ENCODE results near the gene SERPINB1. TPM values are rescaled to one million over a fixed set of nuclear protein-coding genes. Genes with fewer than 3 reads are reported as not detected.

SERPINB1 gene
- total and polyA plus RNA-seq, 10 donors = 54.9 to 194 (median 98.0) TPM

DNA sequence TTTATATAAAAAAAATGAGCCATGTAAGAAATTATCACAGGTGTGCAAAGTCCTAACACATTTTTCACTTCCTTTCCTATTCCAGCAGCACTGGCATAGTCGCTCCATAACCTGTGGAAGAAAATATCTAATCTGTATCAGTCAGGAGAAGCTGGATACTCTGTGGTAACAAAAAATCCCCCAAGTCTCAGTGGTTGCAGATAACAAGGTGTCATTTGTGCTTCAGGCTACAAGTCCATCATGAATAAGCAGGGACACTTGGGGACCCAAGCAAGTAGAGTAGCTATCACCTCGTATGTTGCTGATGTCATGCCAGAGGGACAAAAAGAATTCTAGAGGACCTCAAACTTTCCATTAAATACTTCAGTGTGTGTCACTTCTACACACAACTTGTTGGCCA, 30.3 kb upstream of the SERPINB1 start:
- intact Hi-C loops (cut with DNase I; ENCODE audit: low total_unique reads) = no loop called here
- TF ChIP-seq, protein P1, sequence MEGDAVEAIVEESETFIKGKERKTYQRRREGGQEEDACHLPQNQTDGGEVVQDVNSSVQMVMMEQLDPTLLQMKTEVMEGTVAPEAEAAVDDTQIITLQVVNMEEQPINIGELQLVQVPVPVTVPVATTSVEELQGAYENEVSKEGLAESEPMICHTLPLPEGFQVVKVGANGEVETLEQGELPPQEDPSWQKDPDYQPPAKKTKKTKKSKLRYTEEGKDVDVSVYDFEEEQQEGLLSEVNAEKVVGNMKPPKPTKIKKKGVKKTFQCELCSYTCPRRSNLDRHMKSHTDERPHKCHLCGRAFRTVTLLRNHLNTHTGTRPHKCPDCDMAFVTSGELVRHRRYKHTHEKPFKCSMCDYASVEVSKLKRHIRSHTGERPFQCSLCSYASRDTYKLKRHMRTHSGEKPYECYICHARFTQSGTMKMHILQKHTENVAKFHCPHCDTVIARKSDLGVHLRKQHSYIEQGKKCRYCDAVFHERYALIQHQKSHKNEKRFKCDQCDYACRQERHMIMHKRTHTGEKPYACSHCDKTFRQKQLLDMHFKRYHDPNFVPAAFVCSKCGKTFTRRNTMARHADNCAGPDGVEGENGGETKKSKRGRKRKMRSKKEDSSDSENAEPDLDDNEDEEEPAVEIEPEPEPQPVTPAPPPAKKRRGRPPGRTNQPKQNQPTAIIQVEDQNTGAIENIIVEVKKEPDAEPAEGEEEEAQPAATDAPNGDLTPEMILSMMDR (IDR thresholded peaks at IDR 0.05 in 8 of 11, conservative IDR thresholded peaks at IDR 0.05 in 3 of 11) = no peak
- no peak for TF ChIP-seq POLR2A (IDR thresholded peaks at IDR 0.05)
- no peak for TF ChIP-seq POLR2AphosphoS5 (IDR thresholded peaks at IDR 0.05)

DNA sequence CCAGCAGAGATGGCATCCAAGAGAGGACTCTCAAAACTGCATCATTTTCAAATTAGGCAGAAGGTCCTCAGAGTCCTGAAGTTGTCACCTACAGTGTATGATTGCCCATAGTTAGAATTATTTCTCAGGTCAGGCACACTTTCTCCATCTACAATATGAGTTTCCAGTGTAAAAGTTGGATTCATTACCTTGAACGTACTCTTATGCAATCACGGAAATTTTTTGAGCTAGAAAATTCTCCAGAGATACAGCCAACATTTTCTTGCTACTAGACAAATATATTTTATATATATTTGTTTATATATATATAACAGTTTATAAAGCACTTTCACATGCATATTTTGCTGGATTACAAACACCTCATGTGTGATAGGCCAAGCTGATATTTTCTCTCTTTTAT, 29.4 kb upstream of the SERPINB1 start:
- H3K36me3 ChIP-seq = peaks cover 0 to 8% (median 0%) of the 10 kb centered on the region in 6 donors
- 83 to 95% (median 90%) methylated on average over 2 of the region's 2 CpGs for WGBS, 5 donors

More for the DNA sequence above, 30.3 kb upstream of the SERPINB1 start:
- Histone ChIP-seq H3K27ac (peak overlapping the region in 3 of 8 donors; percentile 95 to 98 (median 95)), H3K27me3 (replicated peaks in 1 of 7) (no peaks in the 10 kb centered on the region), H3K9me3 (peaks cover 0 to 5% (median 0%) of the 10 kb centered on the region in 8 donors), H3K36me3 (peaks cover 0 to 8% (median 0%) of the 10 kb centered on the region in 6 donors), H3K4me3 (no peak overlapping the region), H3K4me1 (peaks cover 14 to 69% (median 41%) of the 10 kb centered on the region in 6 donors)
- WGBS, 5 donors = 77 to 98% (median 92%) methylated on average over 2 of the region's 2 CpGs
- DNase-seq = no peak

GRCh38 chr6:2870046-2870636, 28.5 kb upstream of the SERPINB1 start:
- Histone ChIP-seq H3K27ac (no peak overlapping the region), H3K27me3 (replicated peaks in 1 of 7) (no peaks in the 10 kb centered on the region), H3K36me3 (peaks cover 0 to 8% (median 0%) of the 10 kb centered on the region in 6 donors), H3K4me3 (no peak overlapping the region), H3K9me3 (peaks cover 0 to 5% (median 0%) of the 10 kb centered on the region in 8 donors), H3K4me1 (peaks cover 20 to 74% (median 43%) of the 10 kb centered on the region in 6 donors)
- TF ChIP-seq POLR2AphosphoS5 (IDR thresholded peaks at IDR 0.05) = peak in 1 of 3 donors; percentile 47
- TF ChIP-seq, protein P1 (IDR thresholded peaks at IDR 0.05 in 8 of 11, conservative IDR thresholded peaks at IDR 0.05 in 3 of 11) = no peak
- no peak for DNase-seq
- WGBS, 5 donors = 94 to 98% (median 96%) methylated on average over 27 to 39 of the region's 39 CpGs
- intact Hi-C loops (cut with DNase I; ENCODE audit: low total_unique reads) = no loop called here

More for the DNA sequence above, 29.4 kb upstream of the SERPINB1 start:
- no peak for DNase-seq
- no peaks in the 10 kb centered on the region for H3K27me3 ChIP-seq (replicated peaks in 1 of 7)
- H3K4me1 ChIP-seq = peaks cover 15 to 69% (median 39%) of the 10 kb centered on the region in 6 donors
- peaks cover 0 to 5% (median 0%) of the 10 kb centered on the region in 8 donors for H3K9me3 ChIP-seq
- H3K27ac ChIP-seq = no peak overlapping the region
- H3K4me3 ChIP-seq = no peak overlapping the region
- TF ChIP-seq POLR2A (IDR thresholded peaks at IDR 0.05) (no peak), POLR2AphosphoS5 (IDR thresholded peaks at IDR 0.05) (no peak)
- TF ChIP-seq, protein P1 (IDR thresholded peaks at IDR 0.05 in 8 of 11, conservative IDR thresholded peaks at IDR 0.05 in 3 of 11) = no peak
- intact Hi-C loops (cut with DNase I; ENCODE audit: low total_unique reads) = no loop called here

GRCh38 chr6:2868637-2869036, 27.0 kb upstream of the SERPINB1 start:
- 82 to 93% (median 89%) methylated on average over 6 of the region's 6 CpGs for WGBS, 5 donors
- H3K4me1 ChIP-seq = peaks cover 9 to 72% (median 30%) of the 10 kb centered on the region in 6 donors

More at GRCh38 chr6:2868637-2869036, 27.0 kb upstream of the SERPINB1 start:
- no peaks in the 10 kb centered on the region for H3K27me3 ChIP-seq (replicated peaks in 1 of 7)
- no peak overlapping the region for H3K4me3 ChIP-seq
- intact Hi-C loops (cut with DNase I; ENCODE audit: low total_unique reads) = no loop called here
- DNase-seq = no peak
- H3K27ac ChIP-seq = peak overlapping the region in 1 of 8 donors; percentile 25
- peaks cover 0 to 5% (median 0%) of the 10 kb centered on the region in 8 donors for H3K9me3 ChIP-seq
- peaks cover 0 to 8% (median 0%) of the 10 kb centered on the region in 6 donors for H3K36me3 ChIP-seq
- TF ChIP-seq POLR2AphosphoS5 (IDR thresholded peaks at IDR 0.05) (no peak), POLR2A (IDR thresholded peaks at IDR 0.05) (no peak)
- TF ChIP-seq, protein P1 (IDR thresholded peaks at IDR 0.05 in 8 of 11, conservative IDR thresholded peaks at IDR 0.05 in 3 of 11) = no peak
